ENCODE results near the gene SLC13A3. TPM values are rescaled to one million over a fixed set of nuclear protein-coding genes. Genes with fewer than 3 reads are reported as not detected.

SLC13A3 gene
- total and polyA plus RNA-seq, 2 donors (not counting 3 experiments of a cell fraction or from before 2014, with no cell fraction given) = 0.11 to 0.40 TPM

- Histone ChIP-seq H2AFZ (ENCODE audit: low read depth, low read length) (no peak overlapping the region), H3K4me1 (ENCODE audit: control insufficient read depth, extremely low read depth, insufficient read depth, low read length) (peaks cover 3% of the 10 kb centered on the region), H3K27me3 (ENCODE audit: control insufficient read depth in 2 of 2, insufficient read depth in 2 of 2, low read length in 2 of 2) (no peaks in the 10 kb centered on the region), H3K9me3 (replicated peaks; ENCODE audit: control insufficient read depth, insufficient read depth, low read length) (no peaks in the 10 kb centered on the region), H3K4me2 (ENCODE audit: insufficient read depth, low read length) (no peak overlapping the region), H3K4me3 (replicated peaks in 1 of 3; ENCODE audit: insufficient read depth in 1 of 3, low read depth in 1 of 3, low read length in 3 of 3) (no peak overlapping the region), H3K9me1 (replicated peaks; ENCODE audit: control insufficient read depth, extremely low read depth, insufficient read depth, low read length) (no peaks in the 10 kb centered on the region), H3K36me3 (ENCODE audit: control insufficient read depth in 2 of 2, extremely low read depth in 1 of 2, insufficient read depth in 2 of 2, low read length in 2 of 2) (no peaks in the 10 kb centered on the region), H3K79me2 (ENCODE audit: control insufficient read depth, insufficient read depth, low read length) (no peaks in the 10 kb centered on the region), H3K27ac (ENCODE audit: insufficient read depth, low read depth, low read length) (no peak overlapping the region), H4K20me1 (replicated peaks; ENCODE audit: control insufficient read depth, extremely low read depth, insufficient read depth, low read length) (no peaks in the 10 kb centered on the region), H3K9ac (replicated peaks; ENCODE audit: extremely low read depth, insufficient read depth, low read length) (no peak overlapping the region)
- dilution Hi-C loops (cut with MboI; ENCODE audit: extremely low pct_ligation_motif_present, low sequenced_read_pairs) (no loop called here), intact Hi-C loops (cut with micrococcal nuclease) (no loop called here)
- TF ChIP-seq FOS (IDR thresholded peaks at IDR 0.05; ENCODE audit: borderline replicate concordance, insufficient read depth, low read length) = no peak
- TF ChIP-seq POLR2AphosphoS5 (IDR thresholded peaks at IDR 0.05; ENCODE audit: insufficient read depth, low read depth, low read length) = no peak
- TF ChIP-seq MYC (IDR thresholded peaks at IDR 0.05; ENCODE audit: low read depth, low read length) = no peak
- no peak for TF ChIP-seq GATA2 (IDR thresholded peaks at IDR 0.05; ENCODE audit: insufficient read depth, insufficient read length, low read depth, low read length)
- no peak for TF ChIP-seq POLR2A (IDR thresholded peaks at IDR 0.05; ENCODE audit: low read depth, low read length)
- no peak for TF ChIP-seq EZH2 (IDR thresholded peaks at IDR 0.05; ENCODE audit: borderline replicate concordance, low read depth, low read length, severe bottlenecking)
- TF ChIP-seq, protein P1, sequence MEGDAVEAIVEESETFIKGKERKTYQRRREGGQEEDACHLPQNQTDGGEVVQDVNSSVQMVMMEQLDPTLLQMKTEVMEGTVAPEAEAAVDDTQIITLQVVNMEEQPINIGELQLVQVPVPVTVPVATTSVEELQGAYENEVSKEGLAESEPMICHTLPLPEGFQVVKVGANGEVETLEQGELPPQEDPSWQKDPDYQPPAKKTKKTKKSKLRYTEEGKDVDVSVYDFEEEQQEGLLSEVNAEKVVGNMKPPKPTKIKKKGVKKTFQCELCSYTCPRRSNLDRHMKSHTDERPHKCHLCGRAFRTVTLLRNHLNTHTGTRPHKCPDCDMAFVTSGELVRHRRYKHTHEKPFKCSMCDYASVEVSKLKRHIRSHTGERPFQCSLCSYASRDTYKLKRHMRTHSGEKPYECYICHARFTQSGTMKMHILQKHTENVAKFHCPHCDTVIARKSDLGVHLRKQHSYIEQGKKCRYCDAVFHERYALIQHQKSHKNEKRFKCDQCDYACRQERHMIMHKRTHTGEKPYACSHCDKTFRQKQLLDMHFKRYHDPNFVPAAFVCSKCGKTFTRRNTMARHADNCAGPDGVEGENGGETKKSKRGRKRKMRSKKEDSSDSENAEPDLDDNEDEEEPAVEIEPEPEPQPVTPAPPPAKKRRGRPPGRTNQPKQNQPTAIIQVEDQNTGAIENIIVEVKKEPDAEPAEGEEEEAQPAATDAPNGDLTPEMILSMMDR (IDR thresholded peaks at IDR 0.05; ENCODE audit: extremely low read depth in 1 of 2, insufficient read depth in 1 of 2, low read depth in 1 of 2, low read length in 2 of 2) = no peak
- no peak for FAIRE-seq
- BruUV-seq (replicated peaks) = no TSS peak
- CTCF ChIA-PET = interaction anchor here (1.2 to 3.0 kb wide), 3 partner anchors 8 to 27 kb away, joined by 4 to 13 read pairs (median 5); no protein-coding TSS in a partner anchor
- DNase-seq (ENCODE audit: low read depth, low spot score) = no peak
- POLR2A ChIA-PET = no interaction called here
Measured at GRCh38 chr20:46571418-46571817, 79.8 kb downstream of the SLC13A3 start.
